ENCODE data around the gene SLC22A23. TPM values are rescaled to one million over a fixed set of nuclear protein-coding genes. Genes with fewer than 3 reads are reported as not detected.

SLC22A23 gene
- total RNA-seq, 1 donor from 2014 or later, result 23.8 TPM

- DNase-seq (ENCODE audit: low spot score), result peak; percentile 82
These were observed 136.5 kb downstream of the SLC22A23 start for GRCh38 chr6:3320238-3320811.

- peak; percentile 73 for DNase-seq (ENCODE audit: low spot score)
These were observed 137.1 kb downstream of the SLC22A23 start for GRCh38 chr6:3319610-3320200.

- DNase-seq (ENCODE audit: low spot score), result peak; percentile 77
These were observed 137.9 kb downstream of the SLC22A23 start for GRCh38 chr6:3318821-3319540.

GRCh38 chr6:3318226-3318625 is 138.6 kb downstream of the SLC22A23 start:
- peak; percentile 81 for DNase-seq (ENCODE audit: low spot score)

GRCh38 chr6:3317741-3318211 is 139.1 kb downstream of the SLC22A23 start:
- DNase-seq (ENCODE audit: low spot score), result peak; percentile 65

GRCh38 chr6:3316818-3317217 is 140.0 kb downstream of the SLC22A23 start:
- DNase-seq (ENCODE audit: low spot score), result peak; percentile 51

GRCh38 chr6:3316331-3316730 is 140.5 kb downstream of the SLC22A23 start:
- DNase-seq (ENCODE audit: low spot score), result peak; percentile 68

- DNase-seq (ENCODE audit: low spot score), result peak; percentile 39
These were observed 141.0 kb downstream of the SLC22A23 start for GRCh38 chr6:3315841-3316240.

- DNase-seq (ENCODE audit: low spot score), result peak; percentile 49
These were observed 142.0 kb downstream of the SLC22A23 start for GRCh38 chr6:3314621-3315467.

GRCh38 chr6:3314176-3314575 is 142.7 kb downstream of the SLC22A23 start:
- peak; percentile 39 for DNase-seq (ENCODE audit: low spot score)

- DNase-seq (ENCODE audit: low spot score), result peak; percentile 78
These were observed 144.1 kb downstream of the SLC22A23 start for GRCh38 chr6:3312604-3313231.

- DNase-seq (ENCODE audit: low spot score), result peak; percentile 37
These were observed 145.0 kb downstream of the SLC22A23 start for GRCh38 chr6:3311826-3312225.

GRCh38 chr6:3310703-3311102 is 146.1 kb downstream of the SLC22A23 start:
- DNase-seq (ENCODE audit: low spot score), result peak; percentile 49

- no peak for DNase-seq (ENCODE audit: low spot score)
These were observed 146.8 kb downstream of the SLC22A23 start for GRCh38 chr6:3310051-3310448.

- DNase-seq (ENCODE audit: low spot score), result peak; percentile 60
These were observed 147.3 kb downstream of the SLC22A23 start for GRCh38 chr6:3309391-3310050.

GRCh38 chr6:3308106-3308505 is 148.7 kb downstream of the SLC22A23 start:
- peak; percentile 83 for DNase-seq (ENCODE audit: low spot score)

- peak; percentile 53 for DNase-seq (ENCODE audit: low spot score)
These were observed 149.4 kb downstream of the SLC22A23 start for GRCh38 chr6:3307436-3307835.

GRCh38 chr6:3306848-3307247 is 150.0 kb downstream of the SLC22A23 start:
- DNase-seq (ENCODE audit: low spot score), result peak; percentile 59

- peak; percentile 30 for DNase-seq (ENCODE audit: low spot score)
These were observed 151.0 kb downstream of the SLC22A23 start for GRCh38 chr6:3305831-3306230.

GRCh38 chr6:3305216-3305565 is 151.7 kb downstream of the SLC22A23 start:
- peak; percentile 11 for DNase-seq (ENCODE audit: low spot score)

Data from mesenteric fat pad (tissue), 1 donor.